Tibial nerve (tissue), 3 donors: Measurements from ENCODE around the gene SORL1-AS1.

Source experiments
- POLR2A ChIP-seq, 2 donors: fragments of 450-650 bp; IDR thresholded peaks; one replicate each; pipeline ENCODE4 v1.6.1; 2017; ENCODE audit warnings: antibody characterized with exemption in 2 of 2, mild to moderate bottlenecking in 2 of 2, moderate library complexity in 2 of 2
- TF ChIP-seq, protein P1 (sequence below), 5 experiments: fragments of 200-600 bp in 3 of 5; fragments of 450-650 bp in 2 of 5; sonication (generic) in 3 of 5; IDR thresholded peaks; one replicate each; pipeline ENCODE4 v1.5.1; 2016 to 2019; ENCODE audit warnings: antibody characterized with exemption in 5 of 5, mild to moderate bottlenecking in 3 of 5, moderate library complexity in 2 of 5

DNA sequence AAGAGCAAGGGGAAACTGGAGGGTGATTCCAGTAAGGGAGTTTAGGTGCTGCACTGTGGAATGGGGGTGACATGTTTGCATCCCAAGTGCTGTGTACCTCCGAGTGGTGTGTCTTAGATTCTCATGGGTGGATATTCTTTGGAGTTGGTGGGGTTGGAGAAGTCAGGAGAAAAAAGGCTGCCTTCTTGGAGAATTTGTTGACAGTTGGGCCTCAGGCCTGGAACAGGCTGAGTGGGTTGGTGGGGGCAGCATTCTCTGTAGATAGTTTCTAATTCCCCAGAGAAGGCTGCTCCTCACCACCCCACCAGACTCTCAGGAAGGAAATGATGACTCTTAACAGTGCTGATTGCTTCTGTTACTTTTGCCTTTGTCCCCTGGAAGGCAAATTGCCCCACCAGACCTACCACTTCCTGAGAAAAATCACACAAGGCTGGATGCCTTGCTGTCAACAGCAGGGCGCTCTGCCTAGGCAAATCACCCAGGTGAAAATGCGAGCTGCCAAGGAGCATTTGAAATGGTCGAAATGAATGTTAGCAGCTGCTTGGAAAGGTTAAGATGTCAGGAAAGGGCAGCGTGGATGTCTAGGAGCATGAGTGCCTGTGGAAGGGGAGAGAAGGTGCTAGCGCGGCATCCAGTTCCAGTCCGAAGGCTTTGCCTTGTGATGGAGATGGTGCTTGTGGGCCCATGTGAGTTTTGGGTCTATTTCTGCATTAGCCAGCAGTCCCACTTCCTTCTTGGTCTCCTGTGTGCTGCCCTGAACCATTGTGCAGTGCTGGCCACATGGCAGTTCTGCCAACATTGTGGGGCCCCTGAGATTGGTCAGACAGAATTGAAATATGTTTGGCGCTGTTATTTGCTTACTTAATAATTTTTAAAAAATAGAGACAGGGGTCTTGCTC lies 29.7 kb upstream of the SORL1-AS1 start:
- TF ChIP-seq, protein P1, sequence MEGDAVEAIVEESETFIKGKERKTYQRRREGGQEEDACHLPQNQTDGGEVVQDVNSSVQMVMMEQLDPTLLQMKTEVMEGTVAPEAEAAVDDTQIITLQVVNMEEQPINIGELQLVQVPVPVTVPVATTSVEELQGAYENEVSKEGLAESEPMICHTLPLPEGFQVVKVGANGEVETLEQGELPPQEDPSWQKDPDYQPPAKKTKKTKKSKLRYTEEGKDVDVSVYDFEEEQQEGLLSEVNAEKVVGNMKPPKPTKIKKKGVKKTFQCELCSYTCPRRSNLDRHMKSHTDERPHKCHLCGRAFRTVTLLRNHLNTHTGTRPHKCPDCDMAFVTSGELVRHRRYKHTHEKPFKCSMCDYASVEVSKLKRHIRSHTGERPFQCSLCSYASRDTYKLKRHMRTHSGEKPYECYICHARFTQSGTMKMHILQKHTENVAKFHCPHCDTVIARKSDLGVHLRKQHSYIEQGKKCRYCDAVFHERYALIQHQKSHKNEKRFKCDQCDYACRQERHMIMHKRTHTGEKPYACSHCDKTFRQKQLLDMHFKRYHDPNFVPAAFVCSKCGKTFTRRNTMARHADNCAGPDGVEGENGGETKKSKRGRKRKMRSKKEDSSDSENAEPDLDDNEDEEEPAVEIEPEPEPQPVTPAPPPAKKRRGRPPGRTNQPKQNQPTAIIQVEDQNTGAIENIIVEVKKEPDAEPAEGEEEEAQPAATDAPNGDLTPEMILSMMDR (IDR thresholded peaks at IDR 0.05): no peak
- no peak for TF ChIP-seq POLR2A (IDR thresholded peaks at IDR 0.05)
